GM18526 (cell line): ENCODE data around the gene LRRC1.

Experiments
- POLR2A ChIP-seq: IDR thresholded peaks from 3 replicates; pipeline ENCODE4 v1.6.1; 2011; ENCODE audit not compliant: insufficient read length; ENCODE audit errors: extremely low read depth

The LRRC1 gene

GRCh38 chr6:53929041-53929820, 134.4 kb downstream of the LRRC1 start:
- no peak for TF ChIP-seq POLR2A

DNA sequence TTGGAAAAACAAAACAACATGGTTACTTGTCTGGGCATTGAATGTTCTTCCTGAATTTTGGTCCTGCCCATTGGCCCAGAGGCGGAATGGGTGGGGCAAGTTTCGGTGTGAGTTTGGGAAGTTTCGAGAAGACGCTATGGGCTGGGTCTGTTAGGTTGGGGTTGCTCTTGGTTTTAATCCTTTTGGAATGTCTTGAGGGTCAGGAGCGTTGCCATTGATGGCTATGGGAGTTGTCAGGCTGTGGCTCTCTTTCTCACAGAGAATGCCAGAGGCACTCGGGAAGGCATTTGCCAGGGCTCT, 135.0 kb downstream of the LRRC1 start:
- no peak for TF ChIP-seq POLR2A

- TF ChIP-seq POLR2A, result no peak
Measured at GRCh38 chr6:53930330-53930729, 135.5 kb downstream of the LRRC1 start.

DNA sequence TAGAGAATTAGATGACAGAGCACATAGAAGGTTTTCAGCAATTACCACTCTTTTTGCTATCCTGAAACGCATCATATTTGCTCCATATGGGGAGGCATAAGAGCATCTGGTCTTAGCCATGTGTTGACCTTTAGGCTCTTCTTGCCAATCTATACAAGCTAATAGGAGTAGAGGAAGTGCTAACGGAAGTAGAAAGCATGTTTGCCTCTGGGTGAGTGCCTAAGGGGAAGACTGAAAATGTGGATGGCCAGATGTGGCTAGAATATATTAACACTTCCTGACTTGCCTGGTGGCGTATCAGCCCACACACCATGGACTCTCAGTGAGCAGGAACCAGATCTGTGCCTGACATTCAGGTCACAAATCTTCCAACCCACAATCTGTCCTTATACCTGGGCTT, 136.3 kb downstream of the LRRC1 start:
- no peak for TF ChIP-seq POLR2A

GRCh38 chr6:53932516-53932915, 137.7 kb downstream of the LRRC1 start:
- no peak for TF ChIP-seq POLR2A

DNA sequence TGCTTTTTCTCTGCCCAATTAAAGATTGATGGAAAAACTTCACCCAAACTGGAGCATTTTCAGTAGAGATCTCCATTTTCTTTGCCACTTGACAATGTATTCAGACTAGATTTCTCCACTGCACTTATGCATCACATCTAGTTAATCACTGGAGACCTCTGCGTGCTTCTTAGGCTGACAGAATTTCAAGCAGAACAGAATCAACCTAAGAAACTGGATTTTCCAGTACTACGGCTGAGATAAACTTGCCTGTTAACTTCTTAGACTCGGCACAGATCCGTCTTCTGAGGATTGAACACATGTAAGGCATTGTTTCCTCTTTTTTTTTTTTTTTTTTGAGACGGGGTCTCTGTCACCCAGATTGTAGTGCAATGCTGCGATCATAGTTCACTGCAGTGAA, 139.2 kb downstream of the LRRC1 start:
- no peak for TF ChIP-seq POLR2A

GRCh38 chr6:53937461-53937860, 142.7 kb downstream of the LRRC1 start:
- TF ChIP-seq POLR2A, result no peak

DNA sequence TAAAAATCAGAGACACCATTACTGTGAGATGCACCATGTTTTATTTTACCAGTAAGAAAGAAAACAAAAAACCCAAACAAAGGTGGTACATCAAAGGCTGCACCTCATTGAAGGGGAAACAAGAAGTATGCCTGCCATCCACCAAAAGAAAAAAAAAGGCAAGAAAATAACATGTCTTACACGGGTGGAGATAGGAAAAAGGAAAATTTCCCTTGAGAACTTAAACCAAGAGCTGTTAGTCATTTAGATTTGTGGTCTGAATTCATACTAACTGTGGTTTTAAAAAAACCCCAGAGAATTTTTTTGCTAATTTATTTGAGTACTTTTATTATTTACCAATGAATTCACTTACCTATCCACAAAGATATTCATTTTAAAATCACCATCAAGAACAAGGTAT, 144.0 kb downstream of the LRRC1 start:
- no peak for TF ChIP-seq POLR2A

DNA sequence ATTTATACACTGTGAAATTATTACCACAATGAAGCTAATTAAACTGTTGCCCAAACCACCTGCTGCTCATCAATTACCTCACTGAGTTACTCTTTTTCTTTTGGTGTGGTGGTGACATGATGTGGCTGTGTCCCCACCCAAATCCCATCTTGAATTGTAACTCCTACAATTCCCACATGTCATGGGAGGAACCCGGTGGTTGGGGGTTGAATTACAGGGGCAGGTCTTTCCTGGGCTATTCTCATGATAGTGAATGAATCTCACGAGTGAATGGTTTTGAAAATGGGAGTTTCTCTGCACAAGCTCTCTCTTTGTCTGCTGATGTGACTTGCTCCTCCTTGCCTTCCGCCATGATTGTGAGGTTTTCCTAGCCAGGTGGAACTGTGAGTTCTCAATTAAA, 145.0 kb downstream of the LRRC1 start:
- TF ChIP-seq POLR2A, result no peak

GRCh38 chr6:53943395-53943794, 148.6 kb downstream of the LRRC1 start:
- no peak for TF ChIP-seq POLR2A

- TF ChIP-seq POLR2A, result no peak
Measured at GRCh38 chr6:53944091-53944490, 149.3 kb downstream of the LRRC1 start.

- TF ChIP-seq POLR2A, result no peak
Measured at GRCh38 chr6:53944543-53944942, 149.7 kb downstream of the LRRC1 start.

DNA sequence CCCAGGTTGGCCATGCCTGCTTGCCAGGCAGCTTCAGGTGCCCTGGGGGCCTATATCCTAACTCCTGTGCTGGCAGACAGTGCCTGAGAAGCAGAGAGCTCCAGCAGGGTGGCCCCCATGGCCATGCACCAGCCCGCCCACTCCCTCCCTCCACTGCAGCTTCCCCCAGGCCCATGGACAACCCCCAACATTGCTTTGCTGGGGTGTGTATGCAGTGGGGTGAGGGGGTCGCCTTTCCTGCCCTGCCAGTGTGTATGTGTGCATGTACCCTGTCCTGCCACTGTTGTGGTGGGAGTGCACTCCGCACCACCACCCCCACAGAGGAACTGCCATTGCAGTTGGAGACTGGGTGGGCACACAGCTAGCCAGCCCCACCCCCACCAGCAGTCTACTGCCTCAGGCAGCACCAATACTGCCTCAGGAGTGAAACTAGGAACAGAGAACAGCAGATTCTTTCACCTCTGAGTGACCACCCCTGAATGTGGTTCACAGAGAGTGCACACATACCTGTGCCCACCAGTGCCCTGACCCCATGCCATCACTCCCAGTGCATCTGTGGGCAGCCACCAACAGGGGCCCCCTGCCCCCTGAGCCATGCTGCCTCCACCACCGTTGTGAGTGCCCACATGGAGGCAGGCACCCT, 151.1 kb downstream of the LRRC1 start:
- TF ChIP-seq POLR2A, result no peak

DNA sequence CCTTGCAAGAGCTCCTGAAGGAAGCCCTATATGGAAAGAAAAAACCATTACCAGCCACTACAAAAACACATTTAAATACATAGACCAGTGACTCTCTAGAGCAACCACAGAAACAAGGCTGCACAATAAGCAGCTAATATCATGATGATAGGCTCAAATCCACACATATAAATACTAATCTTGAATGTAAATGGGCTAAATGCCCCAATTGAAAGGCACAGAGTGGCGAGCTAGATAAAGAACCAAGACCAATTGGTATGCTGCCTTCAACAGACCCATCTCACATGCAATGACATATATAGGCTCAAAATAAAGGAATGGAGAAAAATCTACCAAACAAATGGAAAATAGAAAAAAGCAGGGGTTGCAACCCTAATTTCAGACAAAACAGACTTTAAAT, 153.0 kb downstream of the LRRC1 start:
- TF ChIP-seq POLR2A, result no peak

- no peak for TF ChIP-seq POLR2A
Measured at GRCh38 chr6:53951383-53951782, 156.6 kb downstream of the LRRC1 start.

- TF ChIP-seq POLR2A, result no peak
Measured at GRCh38 chr6:53956068-53956711, 161.4 kb downstream of the LRRC1 start.
